Gastrocnemius medialis (tissue), 4 donors: ENCODE measurements around the gene FRS3. TPM values are rescaled to one million over a fixed set of nuclear protein-coding genes. Genes with fewer than 3 reads are reported as not detected.

Source experiments
- ATAC-seq, 2 donors: fragments of 150-250 bp; one replicate each; pipeline ENCODE4 v1.9.1; 2016
- DNase-seq, 2 donors: peaks; one replicate each; pipeline ENCODE4 v3.0.0-alpha.2; 2019
- H3K27ac ChIP-seq, 4 donors: fragments of 200-600 bp; sonication (generic); 1 replicate in 1 of 4; 2 replicates in 3 of 4; pipeline ENCODE4 v1.5.1; 2016 to 2018; ENCODE audit warnings: mild to moderate bottlenecking in 2 of 4, moderate library complexity in 1 of 4
- H3K27me3 ChIP-seq, 3 donors: fragments of 200-600 bp; sonication (generic) in 2 of 3; 1 replicate in 1 of 3; 2 replicates in 2 of 3; pipeline versions ENCODE4 v1.5.1 to v1.6.0; 2016 to 2019; ENCODE audit warnings: mild to moderate bottlenecking in 1 of 3, moderate library complexity in 1 of 3
- H3K36me3 ChIP-seq, 2 donors: fragments of 200-600 bp; sonication (generic) in 1 of 2; one replicate each; pipeline ENCODE4 v1.5.1; 2017 to 2018
- H3K4me1 ChIP-seq, 2 donors: fragments of 200-600 bp; sonication (generic) in 1 of 2; one replicate each; pipeline ENCODE4 v1.5.1; 2016 to 2017; ENCODE audit warnings: mild to moderate bottlenecking in 2 of 2
- H3K4me3 ChIP-seq, 4 donors: fragments of 200-600 bp; sonication (generic) in 3 of 4; 1 replicate in 1 of 4; 2 replicates in 3 of 4; pipeline ENCODE4 v1.5.1; 2016 to 2019; ENCODE audit warnings: mild to moderate bottlenecking in 2 of 4
- H3K9me3 ChIP-seq, 3 donors: fragments of 200-600 bp; sonication (generic) in 2 of 3; 1 replicate in 1 of 3; 2 replicates in 2 of 3; pipeline ENCODE4 v1.5.1; 2016 to 2019
- POLR2A ChIP-seq, 2 donors: fragments of 450-650 bp; IDR thresholded peaks; one replicate each; pipeline ENCODE4 v1.6.1; 2017; ENCODE audit warnings: antibody characterized with exemption in 2 of 2, mild to moderate bottlenecking in 2 of 2, moderate library complexity in 2 of 2
- in situ Hi-C, 4 donors: fragments of 200-750 bp; cut with MboI; loops; one replicate each; pipeline versions ENCODE4 v1.15.0 to v1.8.0; 2017; ENCODE audit warnings: low sequenced_read_pairs in 4 of 4
- intact Hi-C: fragments of 100-400 bp; cut with DNase I; formaldehyde crosslinking; loops from one replicate; pipeline ENCODE4 v1.15.1; 2023; ENCODE audit warnings: low total_unique reads
- total RNA-seq, 4 donors: library from RNA; depleted of rRNA; stranded (reverse); fragments of >200 nt; gene quantifications; one replicate each; pipeline versions ENCODE4 v1.1.0 to v1.2.3, GENCODE V29; 2016
- TF ChIP-seq, protein P1 (sequence below), 5 experiments: fragments of 450-650 bp in 3 of 5; fragments of 200-600 bp in 2 of 5; sonication (generic) in 2 of 5; IDR thresholded peaks in 4 of 5; conservative IDR thresholded peaks in 1 of 5; 1 replicate in 4 of 5; 2 replicates in 1 of 5; pipeline ENCODE4 v1.5.1; 2016 to 2019; ENCODE audit warnings: antibody characterized with exemption in 5 of 5, mild to moderate bottlenecking in 3 of 5, moderate library complexity in 3 of 5

The FRS3 gene
- total RNA-seq, 4 donors from 2014 or later: 2.9 to 6.9 (median 5.5) TPM

DNA sequence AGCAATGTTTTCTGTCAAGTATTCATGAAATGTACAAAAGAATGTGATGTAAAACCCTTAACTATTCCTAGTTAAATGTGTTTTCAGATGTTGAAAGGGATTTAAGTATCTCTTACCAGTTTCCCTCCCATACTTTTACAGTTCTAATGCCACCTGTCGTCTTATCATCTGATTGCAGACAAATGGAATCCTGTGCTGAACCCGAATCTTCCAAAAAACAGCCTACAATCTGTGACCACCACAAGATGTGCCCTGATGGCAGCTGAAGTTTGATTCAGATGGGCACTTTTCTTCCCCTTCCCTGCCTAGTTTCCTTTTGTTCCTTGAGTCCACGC is 9.7 kb upstream of the FRS3 start:
- in situ Hi-C loops (loop anchor here in 3 of 4 donors (10.0 kb wide), 2 partner anchors 135 to 255 kb away; partner anchors contain the start of genes BYSL (in 2 of the 3) and MED20 (in 2 of the 3)), intact Hi-C loops (loop anchor here (5.0 to 10.0 kb wide), 3 partner anchors 85 to 715 kb away; partner anchors contain the start of genes MRPS10, NFYA and OARD1)
- Histone ChIP-seq H3K4me1 (peaks cover 21 to 30% of the 10 kb centered on the region in 2 donors), H3K36me3 (peaks cover 0 to 34% of the 10 kb centered on the region in 2 donors), H3K9me3 (no peaks in the 10 kb centered on the region), H3K27ac (peak overlapping the region in 1 of 4 donors; percentile 96), H3K4me3 (no peak overlapping the region), H3K27me3 (no peaks in the 10 kb centered on the region)
- ATAC-seq (no peak), DNase-seq (no peak)
- no peak for TF ChIP-seq POLR2A (IDR thresholded peaks at IDR 0.05)
- TF ChIP-seq, protein P1, sequence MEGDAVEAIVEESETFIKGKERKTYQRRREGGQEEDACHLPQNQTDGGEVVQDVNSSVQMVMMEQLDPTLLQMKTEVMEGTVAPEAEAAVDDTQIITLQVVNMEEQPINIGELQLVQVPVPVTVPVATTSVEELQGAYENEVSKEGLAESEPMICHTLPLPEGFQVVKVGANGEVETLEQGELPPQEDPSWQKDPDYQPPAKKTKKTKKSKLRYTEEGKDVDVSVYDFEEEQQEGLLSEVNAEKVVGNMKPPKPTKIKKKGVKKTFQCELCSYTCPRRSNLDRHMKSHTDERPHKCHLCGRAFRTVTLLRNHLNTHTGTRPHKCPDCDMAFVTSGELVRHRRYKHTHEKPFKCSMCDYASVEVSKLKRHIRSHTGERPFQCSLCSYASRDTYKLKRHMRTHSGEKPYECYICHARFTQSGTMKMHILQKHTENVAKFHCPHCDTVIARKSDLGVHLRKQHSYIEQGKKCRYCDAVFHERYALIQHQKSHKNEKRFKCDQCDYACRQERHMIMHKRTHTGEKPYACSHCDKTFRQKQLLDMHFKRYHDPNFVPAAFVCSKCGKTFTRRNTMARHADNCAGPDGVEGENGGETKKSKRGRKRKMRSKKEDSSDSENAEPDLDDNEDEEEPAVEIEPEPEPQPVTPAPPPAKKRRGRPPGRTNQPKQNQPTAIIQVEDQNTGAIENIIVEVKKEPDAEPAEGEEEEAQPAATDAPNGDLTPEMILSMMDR (IDR thresholded peaks at IDR 0.05 in 4 of 5, conservative IDR thresholded peaks at IDR 0.05 in 1 of 5): no peak

DNA sequence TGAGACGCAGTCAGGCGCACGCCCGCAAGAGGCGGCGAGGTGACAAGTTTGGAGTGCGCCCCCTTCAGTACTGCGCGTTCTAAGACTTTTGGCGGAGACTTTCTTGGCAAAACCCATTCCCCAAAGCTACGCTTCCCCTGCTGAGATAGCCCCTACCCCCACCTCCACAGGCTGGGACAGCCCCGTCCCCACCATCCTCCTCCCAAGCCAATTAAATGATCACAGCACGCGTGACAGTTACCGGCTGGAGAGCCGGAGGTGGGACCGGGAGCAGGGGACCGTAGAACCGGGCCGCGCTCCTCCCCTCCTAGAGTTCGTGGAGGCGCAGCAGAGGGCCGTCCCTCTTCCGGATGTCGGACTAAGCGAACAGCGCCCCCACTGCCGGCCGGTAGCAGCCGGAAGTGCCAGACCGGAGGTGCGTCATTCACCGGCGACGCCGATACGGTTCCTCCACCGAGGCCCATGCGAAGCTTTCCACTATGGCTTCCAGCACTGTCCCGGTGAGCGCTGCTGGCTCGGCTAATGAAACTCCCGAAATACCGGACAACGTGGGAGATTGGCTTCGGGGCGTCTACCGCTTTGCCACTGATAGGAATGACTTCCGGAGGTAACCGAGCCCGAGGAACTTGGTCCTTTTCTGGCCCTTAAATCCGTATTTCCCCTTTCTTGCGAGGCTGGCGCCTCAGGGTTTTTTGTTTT is 7.7 kb upstream of the FRS3 start, which contains the start of gene TOMM6:
TSS of gene TOMM6 (plus strand) at position 476 of the 699 bp plus-strand sequence. CDS start at position 480, 4 bp downstream.
- intact Hi-C loops (loop anchor here (1.0 to 10.0 kb wide), 6 partner anchors 53 to 713 kb away; partner anchors contain the start of genes BYSL, MED20, MRPS10 and NFYA), in situ Hi-C loops (loop anchor here in 3 of 4 donors (10.0 kb wide), 2 partner anchors 137 to 257 kb away; partner anchors contain the start of genes BYSL (in 2 of the 3) and MED20 (in 2 of the 3))
- ATAC-seq (peak; percentile 91 to 92), DNase-seq (peak; percentile 92 to 93)
- peaks cover 0 to 31% of the 10 kb centered on the region in 2 donors for H3K36me3 ChIP-seq
- TF ChIP-seq POLR2A (IDR thresholded peaks at IDR 0.05): peak; percentile 76 to 77
- TF ChIP-seq, protein P1 (IDR thresholded peaks at IDR 0.05 in 4 of 5, conservative IDR thresholded peaks at IDR 0.05 in 1 of 5): peak; percentile 94 to 97 (median 95)
- H3K27me3 ChIP-seq: no peaks in the 10 kb centered on the region
- H3K4me3 ChIP-seq: peak within 1 kb of the TSS; percentile 77 to 97 (median 88)
- H3K27ac ChIP-seq: peak within 1 kb of the TSS; percentile 92 to 96 (median 94)
- no peaks in the 10 kb centered on the region for H3K9me3 ChIP-seq
- peaks cover 21 to 24% of the 10 kb centered on the region in 2 donors for H3K4me1 ChIP-seq

DNA sequence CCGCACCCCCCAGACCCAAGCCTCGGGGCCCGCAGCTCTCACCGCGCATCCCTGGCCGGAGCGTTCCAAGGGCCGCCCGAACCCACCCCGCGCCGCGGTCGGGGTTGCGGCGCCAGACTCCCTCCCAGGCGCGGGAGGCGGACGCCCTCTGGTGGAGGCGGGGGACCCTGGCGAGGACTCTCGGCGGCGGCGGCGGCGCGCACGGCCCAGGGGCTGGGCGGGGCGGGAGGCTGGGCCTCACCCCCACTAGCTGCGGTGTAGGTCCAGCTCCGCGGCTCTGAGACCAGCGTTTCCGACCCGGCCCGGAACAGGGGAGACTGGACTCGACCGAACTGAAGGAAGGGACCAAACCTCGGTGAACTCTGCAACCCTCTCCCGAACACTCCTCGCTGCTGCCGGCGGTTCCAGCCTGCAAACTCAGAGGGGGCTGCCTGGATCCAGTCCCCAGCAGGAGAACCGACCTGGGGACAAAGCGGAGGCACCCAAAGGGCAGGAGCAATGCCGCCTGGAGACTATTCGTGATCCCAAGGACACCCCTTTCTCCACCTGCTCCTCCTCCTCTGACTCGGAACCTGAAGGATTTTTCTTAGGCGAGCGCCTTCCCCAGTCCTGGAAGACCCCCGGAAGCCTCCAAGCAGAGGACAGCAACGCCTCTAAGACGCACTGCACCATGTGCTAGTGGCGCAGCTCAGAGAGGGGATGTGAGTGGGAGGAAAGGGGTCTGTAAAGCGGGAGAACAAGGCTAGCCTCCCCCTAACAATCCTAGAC is 6.9 kb upstream of the FRS3 start:
- peak; percentile 78 to 81 for DNase-seq
- Histone ChIP-seq H3K27me3 (no peaks in the 10 kb centered on the region), H3K4me3 (peak overlapping the region; percentile 77 to 97 (median 88)), H3K27ac (peak overlapping the region; percentile 92 to 96 (median 94)), H3K36me3 (peaks cover 0 to 23% of the 10 kb centered on the region in 2 donors), H3K9me3 (no peaks in the 10 kb centered on the region), H3K4me1 (peaks cover 25 to 28% of the 10 kb centered on the region in 2 donors)
- peak; percentile 75 to 76 for ATAC-seq
- intact Hi-C loops: loop anchor here (1.0 to 10.0 kb wide), 8 partner anchors 52 to 778 kb away; partner anchors contain the start of genes BYSL, CCND3, MED20 and MRPS10
- in situ Hi-C loops: loop anchor here in 3 of 4 donors (10.0 kb wide), 2 partner anchors 138 to 258 kb away; partner anchors contain the start of genes BYSL (in 2 of the 3) and MED20 (in 2 of the 3)
- TF ChIP-seq, protein P1 (IDR thresholded peaks at IDR 0.05 in 4 of 5, conservative IDR thresholded peaks at IDR 0.05 in 1 of 5): peak in 4 of 5 experiments; percentile 81 to 96 (median 88)
- TF ChIP-seq POLR2A (IDR thresholded peaks at IDR 0.05): peak in 1 of 2 donors; percentile 9

DNA sequence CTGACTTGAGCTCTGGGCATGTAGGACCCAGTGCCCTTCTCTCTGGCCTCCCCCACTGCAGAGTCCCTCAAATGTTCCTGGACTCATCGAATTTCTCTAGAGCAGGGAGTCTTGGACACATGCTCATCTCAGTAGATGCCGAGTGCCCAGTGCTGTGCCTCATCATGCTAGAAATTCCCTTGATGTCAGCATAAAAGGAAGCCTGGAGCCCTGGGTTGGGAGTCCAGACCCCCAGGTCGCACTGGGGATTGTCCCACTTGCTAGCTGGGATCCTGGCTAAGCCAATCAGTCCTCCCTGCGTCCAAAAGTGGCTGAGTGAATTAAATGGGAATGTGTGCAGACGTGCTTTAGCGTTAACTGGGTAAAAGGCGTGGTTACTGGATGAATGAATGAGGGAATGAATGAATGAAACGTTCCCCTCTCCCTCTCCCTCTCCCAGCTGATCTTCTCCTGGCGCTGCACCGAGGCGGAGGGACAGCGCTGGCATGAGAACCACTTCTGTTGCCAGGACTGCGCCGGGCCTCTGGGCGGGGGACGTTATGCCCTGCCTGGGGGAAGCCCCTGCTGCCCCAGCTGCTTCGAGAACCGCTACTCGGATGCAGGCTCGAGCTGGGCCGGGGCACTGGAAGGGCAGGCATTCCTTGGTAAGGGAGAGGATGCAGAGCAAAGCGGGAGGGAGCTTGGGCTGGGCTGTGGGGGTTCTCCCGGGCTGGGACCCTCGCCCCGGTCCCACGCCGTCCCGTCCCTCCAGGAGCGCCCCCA is 6.2 kb upstream of the FRS3 start:
- H3K4me1 ChIP-seq: peaks cover 32 to 36% of the 10 kb centered on the region in 2 donors
- H3K27ac ChIP-seq: peak overlapping the region; percentile 92 to 96 (median 94)
- in situ Hi-C loops: loop anchor here in 3 of 4 donors (10.0 kb wide), 2 partner anchors 139 to 259 kb away; partner anchors contain the start of genes BYSL (in 2 of the 3) and MED20 (in 2 of the 3)
- intact Hi-C loops: loop anchor here (1.0 to 10.0 kb wide), 6 partner anchors 51 to 778 kb away; partner anchors contain the start of genes CCND3, MRPS10, NFYA and OARD1
- H3K4me3 ChIP-seq: peak overlapping the region; percentile 77 to 97 (median 88)
- no peaks in the 10 kb centered on the region for H3K27me3 ChIP-seq
- H3K9me3 ChIP-seq: no peaks in the 10 kb centered on the region
- TF ChIP-seq POLR2A (IDR thresholded peaks at IDR 0.05): no peak
- TF ChIP-seq, protein P1 (IDR thresholded peaks at IDR 0.05 in 4 of 5, conservative IDR thresholded peaks at IDR 0.05 in 1 of 5): no peak
- no peak for DNase-seq
- peaks cover 0 to 16% of the 10 kb centered on the region in 2 donors for H3K36me3 ChIP-seq
- no peak for ATAC-seq
